ENCODE results near the gene BANK1.

The BANK1 gene

GRCh38 chr4:101910786-101911373 is 120.3 kb downstream of the BANK1 start:
- DNase-seq = no peak

- no peak for DNase-seq
Observed at GRCh38 chr4:101911616-101912015, 121.1 kb downstream of the BANK1 start.

GRCh38 chr4:101914761-101915160 is 124.2 kb downstream of the BANK1 start:
- DNase-seq = no peak

GRCh38 chr4:101919373-101919977 is 128.9 kb downstream of the BANK1 start:
- no peak for DNase-seq

- no peak for DNase-seq
Observed at GRCh38 chr4:101921370-101921769, 130.8 kb downstream of the BANK1 start.

GRCh38 chr4:101931619-101932018 is 141.1 kb downstream of the BANK1 start:
- DNase-seq = no peak

- no peak for DNase-seq
Observed at GRCh38 chr4:101933855-101934254, 143.3 kb downstream of the BANK1 start.

- no peak for DNase-seq
Observed at GRCh38 chr4:101938836-101939235, 148.3 kb downstream of the BANK1 start.

GRCh38 chr4:101941816-101942358 is 151.4 kb downstream of the BANK1 start:
- DNase-seq = no peak

- DNase-seq = no peak
Observed at GRCh38 chr4:101942891-101943290, 152.4 kb downstream of the BANK1 start.

- no peak for DNase-seq
Observed at GRCh38 chr4:101944649-101945048, 154.1 kb downstream of the BANK1 start.

GRCh38 chr4:101948055-101948454 is 157.5 kb downstream of the BANK1 start:
- DNase-seq = no peak

GRCh38 chr4:101948951-101949350 is 158.4 kb downstream of the BANK1 start:
- no peak for DNase-seq

GRCh38 chr4:101950258-101950979 is 159.9 kb downstream of the BANK1 start:
- DNase-seq = no peak

- DNase-seq = no peak
Observed at GRCh38 chr4:101952985-101953384, 162.5 kb downstream of the BANK1 start.

- DNase-seq = no peak
Observed at GRCh38 chr4:101953949-101954348, 163.4 kb downstream of the BANK1 start.

GRCh38 chr4:101954351-101954750 is 163.8 kb downstream of the BANK1 start:
- DNase-seq = no peak

- no peak for DNase-seq
Observed at GRCh38 chr4:101954975-101955678, 164.6 kb downstream of the BANK1 start.

- DNase-seq = no peak
Observed at GRCh38 chr4:101956068-101956825, 165.7 kb downstream of the BANK1 start.

GRCh38 chr4:101958547-101958946 is 168.0 kb downstream of the BANK1 start:
- no peak for DNase-seq

- no peak for DNase-seq
Observed at GRCh38 chr4:101960431-101960830, 169.9 kb downstream of the BANK1 start.

- no peak for DNase-seq
Observed at GRCh38 chr4:101961144-101961543, 170.6 kb downstream of the BANK1 start.

Measured in CD4-positive, alpha-beta T cell treated with Interleukin-10 for 1 hour (primary cell).